ENCODE results near the gene ABLIM2. TPM values are rescaled to one million over a fixed set of nuclear protein-coding genes. Genes with fewer than 3 reads are reported as not detected.

The ABLIM2 gene
- polyA plus RNA-seq, 2 donors: 12.4 to 14.4 TPM

DNA sequence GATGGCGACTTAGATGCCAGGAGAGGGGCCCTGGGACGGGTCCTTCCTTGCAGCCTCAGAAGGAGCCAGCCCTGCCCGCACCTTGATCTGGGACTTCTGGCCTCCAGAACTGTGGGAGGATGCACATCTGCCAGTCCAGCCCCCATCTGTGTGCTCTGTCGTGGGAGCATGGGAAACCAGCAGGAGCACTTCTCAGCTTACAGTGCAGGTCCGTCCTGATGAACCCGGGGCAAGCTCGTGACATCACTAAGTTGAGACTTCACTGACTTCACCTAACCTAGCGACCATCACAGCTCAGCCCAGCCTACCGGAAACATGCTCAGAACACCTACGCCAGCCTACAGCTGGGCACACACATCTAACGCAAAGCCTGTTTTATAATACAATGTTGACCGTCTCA lies 38.1 kb downstream of the ABLIM2 start:
- H3K4me3 ChIP-seq (ENCODE audit: low read depth in 1 of 2, low read length in 2 of 2): no peak overlapping the region
- 67 to 78% methylated on average over 12 of the region's 12 CpGs for WGBS, 2 donors
- peaks cover 0 to 6% of the 10 kb centered on the region in 2 donors for H3K4me1 ChIP-seq (ENCODE audit: control insufficient read depth in 2 of 2, insufficient read depth in 2 of 2, low read length in 1 of 2)
- H3K9me3 ChIP-seq (ENCODE audit: control insufficient read depth in 2 of 2, insufficient read depth in 1 of 2, low read depth in 1 of 2, low read length in 1 of 2): no peaks in the 10 kb centered on the region
- peaks cover 0 to 5% of the 10 kb centered on the region in 2 donors for H3K36me3 ChIP-seq (ENCODE audit: control insufficient read depth in 2 of 2, insufficient read depth in 2 of 2, low read length in 1 of 2)
- H3K27ac ChIP-seq (ENCODE audit: low read depth in 2 of 2, low read length in 1 of 2): no peak overlapping the region
- H3K27me3 ChIP-seq (ENCODE audit: control insufficient read depth in 1 of 2, insufficient read depth in 2 of 2, low read length in 2 of 2): no peaks in the 10 kb centered on the region

DNA sequence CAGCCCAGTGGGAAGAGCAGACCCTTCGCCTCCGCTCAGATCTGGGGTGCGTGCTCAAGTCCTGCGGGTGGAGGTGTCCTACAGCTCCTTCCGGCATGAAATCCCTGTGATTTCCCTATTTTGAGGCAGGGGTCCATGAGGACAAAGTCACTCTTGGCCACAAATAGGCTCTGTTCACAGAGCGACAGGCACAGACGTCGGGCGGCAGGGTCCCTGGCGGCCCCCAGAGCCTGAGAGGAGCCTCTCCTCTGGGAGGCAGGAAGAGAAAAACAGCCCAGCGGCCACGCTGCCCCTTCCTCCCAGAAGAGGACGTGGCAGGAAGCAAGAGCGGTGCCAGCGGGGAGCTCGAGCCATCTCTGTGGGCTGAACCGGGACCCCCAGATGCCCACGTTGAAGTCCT lies 38.7 kb downstream of the ABLIM2 start:
- peaks cover 0 to 6% of the 10 kb centered on the region in 2 donors for H3K4me1 ChIP-seq (ENCODE audit: control insufficient read depth in 2 of 2, insufficient read depth in 2 of 2, low read length in 1 of 2)
- no peaks in the 10 kb centered on the region for H3K27me3 ChIP-seq (ENCODE audit: control insufficient read depth in 1 of 2, insufficient read depth in 2 of 2, low read length in 2 of 2)
- peaks cover 0 to 2% of the 10 kb centered on the region in 2 donors for H3K36me3 ChIP-seq (ENCODE audit: control insufficient read depth in 2 of 2, insufficient read depth in 2 of 2, low read length in 1 of 2)
- WGBS, 2 donors: 86 to 87% methylated on average over 18 of the region's 18 CpGs
- no peaks in the 10 kb centered on the region for H3K9me3 ChIP-seq (ENCODE audit: control insufficient read depth in 2 of 2, insufficient read depth in 1 of 2, low read depth in 1 of 2, low read length in 1 of 2)
- no peak overlapping the region for H3K27ac ChIP-seq (ENCODE audit: low read depth in 2 of 2, low read length in 1 of 2)
- H3K4me3 ChIP-seq (ENCODE audit: low read depth in 1 of 2, low read length in 2 of 2): no peak overlapping the region

DNA sequence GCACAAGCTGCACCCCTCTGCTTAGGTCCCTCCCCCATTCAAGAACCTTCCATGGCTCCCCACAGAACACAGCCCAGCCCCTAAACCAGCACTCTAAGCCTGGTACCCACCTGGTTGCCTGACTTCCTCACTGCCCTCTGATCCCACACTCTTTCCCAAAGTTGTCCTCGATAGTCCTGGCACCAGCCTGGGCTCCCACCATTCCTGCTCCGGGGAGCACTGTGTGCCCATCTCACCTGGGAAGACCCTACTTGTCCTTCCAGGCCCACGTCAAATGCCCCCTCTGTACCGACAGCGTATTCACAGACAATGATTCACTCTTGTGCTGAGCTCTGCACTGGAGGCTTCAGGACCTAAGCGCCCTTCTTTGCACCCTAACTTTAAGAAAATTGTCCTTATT lies 40.1 kb downstream of the ABLIM2 start:
- Histone ChIP-seq H3K27ac (ENCODE audit: low read depth in 2 of 2, low read length in 1 of 2) (no peak overlapping the region), H3K4me3 (ENCODE audit: low read depth in 1 of 2, low read length in 2 of 2) (no peak overlapping the region), H3K27me3 (ENCODE audit: control insufficient read depth in 1 of 2, insufficient read depth in 2 of 2, low read length in 2 of 2) (no peaks in the 10 kb centered on the region), H3K9me3 (ENCODE audit: control insufficient read depth in 2 of 2, insufficient read depth in 1 of 2, low read depth in 1 of 2, low read length in 1 of 2) (no peaks in the 10 kb centered on the region), H3K36me3 (ENCODE audit: control insufficient read depth in 2 of 2, insufficient read depth in 2 of 2, low read length in 1 of 2) (peaks cover 0 to 2% of the 10 kb centered on the region in 2 donors), H3K4me1 (ENCODE audit: control insufficient read depth in 2 of 2, insufficient read depth in 2 of 2, low read length in 1 of 2) (peaks cover 2 to 13% of the 10 kb centered on the region in 2 donors)
- WGBS, 2 donors: 95 to 96% methylated on average over 6 of the region's 6 CpGs

DNA sequence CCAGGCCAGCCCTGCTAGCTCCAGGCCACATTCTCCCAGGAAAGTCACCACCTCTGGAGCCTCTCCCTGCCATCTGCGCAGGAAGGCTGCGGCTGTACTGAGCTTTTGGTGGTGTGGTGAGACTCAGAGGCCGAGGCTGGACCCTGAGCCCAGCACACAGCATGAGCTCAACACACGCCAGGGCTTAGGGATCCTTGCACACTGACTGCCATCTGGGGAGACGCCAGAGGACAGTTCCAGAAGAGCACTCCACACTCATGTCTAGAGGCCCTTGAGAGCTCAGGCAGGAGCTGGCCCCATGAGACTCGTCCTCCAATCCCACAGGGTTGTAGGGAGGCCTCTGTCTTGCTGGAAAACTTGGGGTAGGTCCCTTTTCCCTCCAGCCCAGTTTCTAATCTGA lies 40.6 kb downstream of the ABLIM2 start:
- H3K4me3 ChIP-seq (ENCODE audit: low read depth in 1 of 2, low read length in 2 of 2): no peak overlapping the region

DNA sequence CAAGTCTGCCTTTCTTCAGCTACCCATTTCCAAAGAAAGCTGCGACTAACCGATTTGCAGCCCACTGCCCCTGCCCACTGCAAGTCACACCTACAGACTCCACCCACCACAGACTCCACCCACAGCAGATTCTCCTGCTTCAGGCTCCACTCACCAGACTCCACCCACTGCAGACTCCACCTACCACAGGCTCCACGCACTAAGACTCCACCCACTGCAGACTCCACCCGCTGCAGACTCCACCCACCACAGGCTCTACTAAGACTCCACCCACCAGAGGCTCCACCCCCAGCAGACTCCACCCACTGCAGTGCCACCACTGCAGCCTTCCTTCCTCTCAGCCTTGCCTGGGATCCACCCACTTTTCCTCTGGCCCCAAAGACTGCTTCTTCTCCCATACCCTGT lies 41.3 kb downstream of the ABLIM2 start:
- H3K36me3 ChIP-seq (ENCODE audit: control insufficient read depth in 2 of 2, insufficient read depth in 2 of 2, low read length in 1 of 2): peaks cover 0 to 2% of the 10 kb centered on the region in 2 donors
- no peaks in the 10 kb centered on the region for H3K27me3 ChIP-seq (ENCODE audit: control insufficient read depth in 1 of 2, insufficient read depth in 2 of 2, low read length in 2 of 2)
- H3K9me3 ChIP-seq (ENCODE audit: control insufficient read depth in 2 of 2, insufficient read depth in 1 of 2, low read depth in 1 of 2, low read length in 1 of 2): no peaks in the 10 kb centered on the region
- WGBS, 2 donors: 52 to 56% methylated on average over 4 of the region's 4 CpGs
- peaks cover 2 to 13% of the 10 kb centered on the region in 2 donors for H3K4me1 ChIP-seq (ENCODE audit: control insufficient read depth in 2 of 2, insufficient read depth in 2 of 2, low read length in 1 of 2)
- no peak overlapping the region for H3K4me3 ChIP-seq (ENCODE audit: low read depth in 1 of 2, low read length in 2 of 2)
- no peak overlapping the region for H3K27ac ChIP-seq (ENCODE audit: low read depth in 2 of 2, low read length in 1 of 2)

More for the DNA sequence above, 40.6 kb downstream of the ABLIM2 start:
- H3K36me3 ChIP-seq (ENCODE audit: control insufficient read depth in 2 of 2, insufficient read depth in 2 of 2, low read length in 1 of 2): peaks cover 0 to 2% of the 10 kb centered on the region in 2 donors
- no peaks in the 10 kb centered on the region for H3K27me3 ChIP-seq (ENCODE audit: control insufficient read depth in 1 of 2, insufficient read depth in 2 of 2, low read length in 2 of 2)
- peaks cover 2 to 13% of the 10 kb centered on the region in 2 donors for H3K4me1 ChIP-seq (ENCODE audit: control insufficient read depth in 2 of 2, insufficient read depth in 2 of 2, low read length in 1 of 2)
- H3K9me3 ChIP-seq (ENCODE audit: control insufficient read depth in 2 of 2, insufficient read depth in 1 of 2, low read depth in 1 of 2, low read length in 1 of 2): no peaks in the 10 kb centered on the region
- 84 to 88% methylated on average over 6 of the region's 6 CpGs for WGBS, 2 donors
- no peak overlapping the region for H3K27ac ChIP-seq (ENCODE audit: low read depth in 2 of 2, low read length in 1 of 2)

DNA sequence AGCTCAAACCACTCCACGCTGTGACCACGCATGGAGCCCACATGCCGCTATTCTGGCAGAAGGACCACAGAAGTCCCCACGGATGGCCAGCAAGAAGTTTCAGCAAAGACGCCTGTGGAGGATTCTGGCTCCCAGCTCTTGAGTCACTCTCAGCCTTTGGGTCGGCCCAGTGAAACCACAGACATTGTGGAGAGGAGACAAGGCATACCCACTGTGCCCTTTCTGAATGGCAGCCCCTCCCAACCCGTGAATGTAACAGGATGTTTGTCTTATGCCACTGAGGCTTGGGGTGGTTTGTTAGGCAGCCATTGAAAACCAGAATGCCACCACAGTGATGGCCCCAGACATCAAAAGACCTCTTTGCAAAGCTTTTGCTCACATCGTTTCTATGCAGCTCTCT lies 42.7 kb downstream of the ABLIM2 start:
- WGBS, 2 donors: 76 to 80% methylated on average over 8 of the region's 8 CpGs
- H3K4me1 ChIP-seq (ENCODE audit: control insufficient read depth in 2 of 2, insufficient read depth in 2 of 2, low read length in 1 of 2): peaks cover 2 to 13% of the 10 kb centered on the region in 2 donors
- H3K9me3 ChIP-seq (ENCODE audit: control insufficient read depth in 2 of 2, insufficient read depth in 1 of 2, low read depth in 1 of 2, low read length in 1 of 2): no peaks in the 10 kb centered on the region
- peaks cover 0 to 2% of the 10 kb centered on the region in 2 donors for H3K36me3 ChIP-seq (ENCODE audit: control insufficient read depth in 2 of 2, insufficient read depth in 2 of 2, low read length in 1 of 2)
- no peak overlapping the region for H3K4me3 ChIP-seq (ENCODE audit: low read depth in 1 of 2, low read length in 2 of 2)
- no peaks in the 10 kb centered on the region for H3K27me3 ChIP-seq (ENCODE audit: control insufficient read depth in 1 of 2, insufficient read depth in 2 of 2, low read length in 2 of 2)
- no peak overlapping the region for H3K27ac ChIP-seq (ENCODE audit: low read depth in 2 of 2, low read length in 1 of 2)

DNA sequence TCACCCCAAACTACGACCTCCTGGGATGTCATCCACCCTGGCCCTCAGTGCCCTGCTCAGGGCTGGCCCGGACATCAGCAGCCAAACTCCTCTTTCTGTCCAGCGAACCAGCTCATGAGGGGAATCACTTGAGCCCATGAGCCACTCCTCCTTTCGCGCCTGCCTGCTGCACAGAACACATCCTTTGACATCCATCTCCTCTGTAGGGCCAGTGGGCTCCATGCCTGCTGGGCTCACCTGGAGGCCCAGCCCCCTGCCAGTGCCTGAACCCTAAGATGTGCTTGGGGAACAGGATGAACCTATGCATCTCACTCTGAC lies 43.5 kb downstream of the ABLIM2 start:
- WGBS, 2 donors: 78 to 83% methylated on average over 5 of the region's 5 CpGs
- Histone ChIP-seq H3K4me3 (ENCODE audit: low read depth in 1 of 2, low read length in 2 of 2) (no peak overlapping the region), H3K9me3 (ENCODE audit: control insufficient read depth in 2 of 2, insufficient read depth in 1 of 2, low read depth in 1 of 2, low read length in 1 of 2) (no peaks in the 10 kb centered on the region), H3K27ac (ENCODE audit: low read depth in 2 of 2, low read length in 1 of 2) (no peak overlapping the region), H3K36me3 (ENCODE audit: control insufficient read depth in 2 of 2, insufficient read depth in 2 of 2, low read length in 1 of 2) (peaks cover 0 to 2% of the 10 kb centered on the region in 2 donors), H3K27me3 (ENCODE audit: control insufficient read depth in 1 of 2, insufficient read depth in 2 of 2, low read length in 2 of 2) (no peaks in the 10 kb centered on the region), H3K4me1 (ENCODE audit: control insufficient read depth in 2 of 2, insufficient read depth in 2 of 2, low read length in 1 of 2) (peaks cover 2 to 13% of the 10 kb centered on the region in 2 donors)

DNA sequence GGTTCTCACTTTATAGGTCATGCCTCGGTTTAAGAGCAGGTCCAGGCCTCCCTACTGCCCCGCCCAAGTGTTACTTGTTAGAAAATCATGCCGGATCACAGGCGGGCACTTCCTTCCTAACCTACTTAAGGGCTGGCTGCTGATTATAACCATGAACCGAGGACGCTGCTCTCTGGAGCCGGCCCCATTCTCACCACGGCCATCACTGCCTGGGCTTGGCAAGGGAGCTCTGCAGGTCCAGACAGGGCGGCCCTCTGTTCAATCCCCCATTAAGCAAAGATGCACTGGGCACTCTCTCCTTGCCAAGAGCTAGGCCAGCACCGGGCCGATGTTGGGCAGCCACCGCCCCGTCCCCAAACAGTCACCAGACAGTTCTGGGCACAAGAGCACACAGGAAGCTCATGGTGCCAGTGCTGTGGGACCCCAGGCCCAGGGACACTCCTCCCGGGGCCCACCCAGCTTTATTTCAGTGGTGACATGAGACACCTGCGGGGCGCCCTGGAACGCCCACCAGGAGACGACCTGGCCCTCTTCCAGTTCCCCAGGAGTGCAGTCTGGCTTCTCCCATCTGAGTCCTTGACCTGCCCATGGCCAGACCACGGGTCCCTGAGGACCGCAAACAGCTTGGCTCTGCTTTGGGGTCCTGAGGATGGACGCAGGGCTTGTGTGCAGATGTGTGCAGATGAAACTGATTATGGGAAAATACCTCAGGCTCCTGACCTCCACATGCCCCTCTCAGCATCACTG lies 44.0 kb downstream of the ABLIM2 start:
- Histone ChIP-seq H3K27ac (ENCODE audit: low read depth in 2 of 2, low read length in 1 of 2) (no peak overlapping the region), H3K9me3 (ENCODE audit: control insufficient read depth in 2 of 2, insufficient read depth in 1 of 2, low read depth in 1 of 2, low read length in 1 of 2) (no peaks in the 10 kb centered on the region), H3K36me3 (ENCODE audit: control insufficient read depth in 2 of 2, insufficient read depth in 2 of 2, low read length in 1 of 2) (peaks cover 0 to 2% of the 10 kb centered on the region in 2 donors), H3K4me3 (ENCODE audit: low read depth in 1 of 2, low read length in 2 of 2) (no peak overlapping the region), H3K4me1 (ENCODE audit: control insufficient read depth in 2 of 2, insufficient read depth in 2 of 2, low read length in 1 of 2) (peaks cover 2 to 13% of the 10 kb centered on the region in 2 donors), H3K27me3 (ENCODE audit: control insufficient read depth in 1 of 2, insufficient read depth in 2 of 2, low read length in 2 of 2) (no peaks in the 10 kb centered on the region)
- WGBS, 2 donors: 44 to 50% methylated on average over 21 of the region's 21 CpGs

- Histone ChIP-seq H3K36me3 (ENCODE audit: control insufficient read depth in 2 of 2, insufficient read depth in 2 of 2, low read length in 1 of 2) (peaks cover 0 to 2% of the 10 kb centered on the region in 2 donors), H3K9me3 (ENCODE audit: control insufficient read depth in 2 of 2, insufficient read depth in 1 of 2, low read depth in 1 of 2, low read length in 1 of 2) (no peaks in the 10 kb centered on the region), H3K27me3 (ENCODE audit: control insufficient read depth in 1 of 2, insufficient read depth in 2 of 2, low read length in 2 of 2) (no peaks in the 10 kb centered on the region), H3K27ac (ENCODE audit: low read depth in 2 of 2, low read length in 1 of 2) (no peak overlapping the region), H3K4me3 (ENCODE audit: low read depth in 1 of 2, low read length in 2 of 2) (no peak overlapping the region), H3K4me1 (ENCODE audit: control insufficient read depth in 2 of 2, insufficient read depth in 2 of 2, low read length in 1 of 2) (peaks cover 2 to 13% of the 10 kb centered on the region in 2 donors)
- WGBS, 2 donors: 66 to 74% methylated on average over 15 of the region's 15 CpGs
Measured at GRCh38 chr4:8113611-8114377, 44.8 kb downstream of the ABLIM2 start.

Data from esophagus (tissue), 2 donors.